Endothelial cell of hepatic sinusoid (primary cell): ENCODE measurements around the gene HOXC12.

Source experiments
- in situ Hi-C: cut with HindIII; loops from 2 replicates; pipeline ENCODE4 v1.10.0; 2017; ENCODE audit warnings: low sequenced_read_pairs

Gene HOXC12

DNA sequence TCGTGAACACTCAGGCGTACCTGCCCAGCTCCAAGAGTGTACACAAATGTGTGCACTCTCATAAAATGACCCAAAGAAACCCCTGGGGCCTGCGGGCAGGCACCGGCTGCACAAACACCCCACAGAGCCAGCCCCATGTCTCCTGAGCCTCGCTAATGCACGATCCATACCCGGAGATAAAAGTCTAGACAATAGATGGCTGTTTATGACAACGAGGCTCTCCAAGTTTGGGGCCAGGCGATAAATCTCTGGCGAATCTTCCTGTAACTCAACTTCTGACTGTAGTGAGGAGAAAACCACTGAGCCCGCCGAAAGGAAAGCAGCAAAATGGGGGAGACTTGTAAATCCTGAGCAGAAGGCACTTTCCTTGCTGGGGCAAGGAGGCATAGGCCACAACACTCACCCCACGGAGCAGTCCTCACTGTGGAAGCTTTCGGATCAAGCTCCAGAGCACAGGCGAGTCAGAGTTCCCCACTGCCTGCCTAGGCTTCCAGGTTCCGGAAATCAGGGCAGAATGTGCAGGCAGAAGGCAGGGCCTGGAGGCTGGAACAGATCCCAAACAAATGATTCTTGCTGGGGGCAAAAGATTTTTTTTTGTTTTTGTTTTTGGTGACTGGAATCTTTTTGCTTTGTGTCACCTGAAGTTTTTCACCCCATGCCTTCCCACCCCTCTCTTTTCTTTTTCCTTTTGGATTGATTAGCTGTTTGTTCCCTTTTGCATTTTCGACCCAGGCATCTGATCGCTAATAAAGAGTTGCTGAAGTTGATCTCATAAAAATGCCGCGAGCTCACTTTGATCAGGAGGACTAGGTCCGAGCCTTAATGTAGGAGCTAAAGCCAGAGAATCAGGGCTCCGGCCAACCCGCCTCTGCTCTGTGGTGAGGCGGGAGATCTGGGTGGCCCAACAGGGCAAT lies 13.8 kb downstream of the HOXC12 start:
- in situ Hi-C loops = no loop called here

- in situ Hi-C loops = no loop called here
Observed at GRCh38 chr12:53969588-53970259, 15.0 kb downstream of the HOXC12 start.

DNA sequence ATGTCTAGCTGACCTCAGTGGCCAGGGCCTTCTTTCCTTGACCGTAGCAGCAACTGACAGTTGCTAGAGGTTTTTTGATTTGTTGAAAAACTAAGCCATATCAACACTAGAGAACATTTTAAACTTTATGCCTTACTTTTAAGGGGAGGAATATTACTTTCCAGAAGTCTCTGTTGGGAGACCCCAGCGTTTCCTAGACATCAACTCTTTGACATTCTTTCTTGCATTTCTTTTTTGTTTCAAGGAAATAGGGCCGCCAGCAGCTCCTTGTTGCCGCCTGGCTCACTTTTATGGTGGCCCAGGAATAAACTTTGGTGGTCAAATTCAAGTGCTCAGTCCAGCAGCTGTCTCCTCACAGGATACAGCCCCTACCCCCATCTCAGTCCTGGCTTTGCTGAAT lies 15.7 kb downstream of the HOXC12 start:
- in situ Hi-C loops = no loop called here

- in situ Hi-C loops = no loop called here
Observed at GRCh38 chr12:53971129-53971528, 16.4 kb downstream of the HOXC12 start.

- in situ Hi-C loops = no loop called here
Observed at GRCh38 chr12:53971686-53972085, 17.0 kb downstream of the HOXC12 start.

DNA sequence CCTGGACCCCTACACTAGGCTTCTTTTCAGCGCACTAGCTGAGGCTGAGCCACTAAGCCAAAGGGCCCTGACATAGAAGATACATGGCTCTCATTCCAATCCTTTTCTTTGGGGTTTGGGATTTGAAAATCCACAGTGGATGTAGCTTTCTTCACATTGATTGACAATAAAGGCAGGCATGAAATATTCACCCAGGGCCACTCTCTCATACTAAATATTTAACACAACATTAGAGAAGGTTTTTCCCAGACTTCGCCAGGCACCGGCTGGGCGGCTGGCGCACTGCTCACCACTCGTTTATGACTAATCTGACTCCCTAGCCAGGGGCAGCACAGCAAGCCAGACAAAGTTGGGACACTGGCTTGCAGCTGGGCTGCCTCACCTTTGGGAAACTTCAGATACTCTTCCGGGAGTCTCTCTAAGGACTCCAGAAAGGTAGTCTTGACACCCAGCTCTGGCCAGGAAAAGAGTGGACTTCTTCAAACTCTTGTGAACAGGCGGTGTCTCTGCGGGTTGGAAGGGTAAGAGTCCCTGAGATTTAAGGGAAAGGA lies 17.5 kb downstream of the HOXC12 start:
- in situ Hi-C loops = no loop called here

- in situ Hi-C loops = no loop called here
Observed at GRCh38 chr12:53972722-53973235, 18.1 kb downstream of the HOXC12 start, which contains the start of gene HOXC11. HOXC11 (plus strand) TSS chr12:53973126; CDS start chr12:53973242, 116 bp downstream.

DNA sequence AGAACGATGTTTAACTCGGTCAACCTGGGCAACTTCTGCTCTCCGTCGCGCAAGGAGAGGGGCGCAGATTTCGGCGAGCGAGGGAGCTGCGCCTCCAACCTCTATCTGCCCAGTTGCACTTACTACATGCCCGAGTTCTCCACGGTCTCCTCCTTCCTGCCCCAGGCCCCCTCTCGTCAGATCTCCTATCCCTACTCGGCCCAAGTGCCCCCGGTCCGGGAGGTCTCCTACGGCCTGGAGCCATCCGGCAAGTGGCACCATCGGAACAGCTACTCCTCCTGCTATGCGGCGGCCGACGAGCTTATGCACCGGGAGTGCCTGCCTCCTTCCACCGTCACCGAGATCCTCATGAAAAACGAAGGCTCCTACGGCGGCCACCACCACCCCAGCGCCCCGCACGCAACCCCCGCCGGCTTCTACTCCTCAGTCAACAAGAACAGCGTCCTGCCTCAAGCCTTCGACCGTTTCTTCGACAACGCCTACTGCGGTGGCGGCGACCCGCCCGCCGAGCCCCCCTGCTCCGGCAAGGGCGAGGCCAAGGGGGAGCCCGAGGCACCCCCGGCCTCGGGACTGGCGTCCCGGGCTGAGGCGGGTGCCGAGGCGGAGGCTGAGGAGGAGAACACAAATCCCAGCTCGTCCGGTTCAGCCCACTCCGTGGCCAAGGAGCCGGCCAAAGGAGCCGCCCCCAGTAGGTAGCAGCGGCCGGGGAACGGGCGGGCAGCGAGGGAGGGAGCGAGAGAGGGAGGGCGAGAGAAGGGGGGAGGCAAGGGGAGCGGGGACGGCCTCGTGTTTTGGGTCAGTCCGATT lies 18.7 kb downstream of the HOXC12 start:
- in situ Hi-C loops = no loop called here

DNA sequence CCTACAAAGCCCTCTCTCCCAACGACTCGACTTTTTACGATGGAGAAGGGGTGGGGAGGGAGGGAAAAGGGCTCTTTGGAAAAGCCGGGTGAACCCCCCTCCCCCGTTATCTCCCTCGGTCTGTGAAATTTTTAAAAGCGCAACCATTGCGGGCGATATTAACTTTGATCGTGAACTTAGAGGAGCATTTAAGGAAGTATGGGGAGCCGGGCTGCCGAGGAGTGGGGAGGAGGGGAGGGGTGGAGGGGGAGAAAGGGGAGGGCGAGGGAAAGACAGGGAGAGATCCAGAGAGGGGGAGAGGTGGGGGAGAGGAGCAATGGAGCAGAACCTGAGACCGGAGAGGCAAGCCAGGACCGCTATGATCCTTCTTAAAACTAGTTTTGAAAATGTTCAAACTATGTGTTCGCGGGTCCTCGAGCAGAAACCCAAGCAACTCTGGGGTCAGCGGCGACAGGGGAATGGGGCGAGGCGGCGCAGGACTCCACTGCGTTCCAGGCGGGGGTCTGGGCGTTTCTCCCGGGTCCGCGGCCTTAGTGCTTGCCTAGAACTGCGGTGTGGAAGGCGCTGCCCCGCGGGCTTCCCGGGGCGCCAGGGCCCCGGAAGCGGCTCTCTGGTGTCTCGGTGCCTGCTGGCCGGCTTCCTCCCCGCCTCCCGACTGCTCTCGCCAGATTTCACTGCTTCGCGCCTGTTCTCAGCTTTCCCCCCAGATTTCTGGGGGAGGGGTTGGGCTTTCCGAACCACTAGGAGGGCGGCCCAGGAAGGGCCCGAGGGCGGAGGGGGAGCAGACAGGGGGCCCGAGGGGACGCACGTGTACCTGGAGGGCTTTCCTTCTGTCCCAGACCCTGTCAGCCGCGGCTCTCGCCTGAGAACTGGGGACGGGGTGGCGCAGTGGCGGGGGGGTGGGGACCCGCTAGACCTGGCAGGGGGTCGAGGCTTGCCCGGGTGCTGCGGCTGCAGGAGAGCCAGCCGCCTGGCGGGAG lies 19.7 kb downstream of the HOXC12 start, which contains the start of gene HOTAIR:
Gene HOTAIR (minus strand): TSS at position 871 of the 980 bp plus-strand sequence.
- in situ Hi-C loops = no loop called here

- in situ Hi-C loops = no loop called here
Observed at GRCh38 chr12:53975064-53975471, 20.4 kb downstream of the HOXC12 start.

DNA sequence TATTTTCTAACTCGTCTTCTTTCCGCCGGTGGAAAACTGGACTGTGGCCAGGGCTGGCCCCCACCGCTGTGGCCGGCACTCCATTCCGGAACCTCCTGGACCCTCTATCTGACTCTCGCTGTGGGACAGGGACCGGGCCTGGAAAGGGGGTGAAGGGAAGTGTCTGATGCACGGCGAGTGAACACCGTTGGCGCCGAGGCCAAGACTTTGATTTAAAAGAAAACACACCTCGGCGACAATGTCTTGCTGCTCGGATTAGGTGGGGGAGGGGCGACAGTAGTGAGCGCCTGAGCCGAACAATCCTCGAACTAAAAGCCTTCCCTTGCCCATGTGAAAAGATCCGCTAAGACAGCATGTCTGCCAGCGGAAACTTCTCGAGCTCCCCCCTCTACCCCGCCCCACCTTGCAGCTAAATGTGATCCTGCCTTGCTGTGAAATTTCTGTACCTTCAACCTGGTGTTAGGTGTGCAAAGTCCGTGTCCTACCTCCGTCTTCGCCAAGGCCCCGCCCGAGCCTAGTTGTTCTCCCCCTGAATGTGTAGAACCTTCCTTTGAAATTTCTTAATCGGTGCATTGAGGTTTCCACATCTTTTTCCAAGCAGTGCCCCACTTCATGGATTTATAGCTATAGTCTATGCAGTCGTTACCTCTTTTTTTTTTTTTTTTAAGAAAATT lies 20.9 kb downstream of the HOXC12 start:
- in situ Hi-C loops = no loop called here

DNA sequence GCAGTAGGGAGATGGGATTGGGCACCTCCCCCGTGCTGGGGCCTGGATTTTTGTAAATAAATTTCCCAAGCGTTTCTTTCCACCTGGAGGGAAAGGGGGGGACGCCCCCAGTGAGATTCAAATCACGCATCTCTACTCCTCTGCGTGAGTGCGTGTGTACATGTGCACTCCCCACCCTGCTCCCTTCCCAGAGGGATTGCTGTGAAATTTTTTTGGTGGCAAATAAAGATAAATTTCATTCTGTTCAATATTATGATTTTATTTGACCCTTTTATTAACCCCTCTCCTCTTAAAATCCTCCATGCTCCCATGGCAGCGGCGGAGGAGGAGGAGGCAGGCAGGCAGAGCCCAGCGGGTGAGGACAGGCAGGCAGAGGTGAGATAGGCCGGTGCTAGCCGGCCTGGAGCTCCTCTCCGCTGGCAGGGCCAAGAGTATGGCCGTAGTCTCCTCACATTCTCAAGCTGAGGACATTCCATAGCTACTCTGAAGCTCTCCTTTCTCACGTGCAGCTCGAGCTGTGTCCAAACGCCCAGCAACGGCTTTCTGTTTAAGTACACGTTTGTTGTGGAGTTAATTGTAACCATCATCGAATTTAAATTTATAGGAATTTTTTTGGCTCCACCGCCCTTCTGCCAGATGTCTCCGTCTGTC lies 21.6 kb downstream of the HOXC12 start:
- in situ Hi-C loops = no loop called here

DNA sequence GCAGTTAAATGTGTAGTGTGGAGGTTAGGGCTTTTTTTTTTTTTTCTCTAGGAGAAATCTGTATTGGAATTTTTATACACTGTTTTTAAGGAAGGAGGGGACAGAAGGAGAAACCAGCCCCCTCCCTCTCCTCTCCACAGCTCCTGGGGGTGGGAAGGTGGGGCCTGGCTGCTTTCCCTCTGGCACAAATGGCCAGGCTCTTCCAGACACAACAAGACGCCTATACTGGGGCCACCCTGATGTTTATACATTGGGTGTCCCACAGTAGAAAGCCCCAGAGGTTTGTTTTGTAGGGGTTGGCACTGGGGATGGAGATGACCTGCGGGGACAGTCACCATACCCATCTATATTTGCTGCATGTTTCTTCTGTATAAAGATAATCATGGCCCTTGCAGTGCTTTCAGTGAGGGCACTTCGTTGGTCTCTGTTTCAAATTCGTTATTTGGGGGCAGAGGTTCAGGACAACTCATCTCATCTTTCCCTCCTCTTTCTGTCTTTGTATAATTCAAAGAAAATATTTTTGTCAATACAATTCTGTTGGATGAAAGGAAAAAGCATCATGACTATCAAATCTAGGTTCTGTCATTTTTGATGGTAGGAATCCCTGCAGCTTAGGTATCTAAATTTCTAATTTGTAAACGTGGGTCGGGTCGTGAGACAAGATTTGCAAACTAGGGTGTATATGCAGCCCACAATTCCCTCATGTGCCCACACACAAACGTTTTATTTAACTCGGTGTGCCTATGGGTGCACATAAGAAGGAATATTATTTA lies 22.3 kb downstream of the HOXC12 start:
- in situ Hi-C loops = no loop called here

GRCh38 chr12:53977596-53978445 lies 23.1 kb downstream of the HOXC12 start:
- in situ Hi-C loops = no loop called here

DNA sequence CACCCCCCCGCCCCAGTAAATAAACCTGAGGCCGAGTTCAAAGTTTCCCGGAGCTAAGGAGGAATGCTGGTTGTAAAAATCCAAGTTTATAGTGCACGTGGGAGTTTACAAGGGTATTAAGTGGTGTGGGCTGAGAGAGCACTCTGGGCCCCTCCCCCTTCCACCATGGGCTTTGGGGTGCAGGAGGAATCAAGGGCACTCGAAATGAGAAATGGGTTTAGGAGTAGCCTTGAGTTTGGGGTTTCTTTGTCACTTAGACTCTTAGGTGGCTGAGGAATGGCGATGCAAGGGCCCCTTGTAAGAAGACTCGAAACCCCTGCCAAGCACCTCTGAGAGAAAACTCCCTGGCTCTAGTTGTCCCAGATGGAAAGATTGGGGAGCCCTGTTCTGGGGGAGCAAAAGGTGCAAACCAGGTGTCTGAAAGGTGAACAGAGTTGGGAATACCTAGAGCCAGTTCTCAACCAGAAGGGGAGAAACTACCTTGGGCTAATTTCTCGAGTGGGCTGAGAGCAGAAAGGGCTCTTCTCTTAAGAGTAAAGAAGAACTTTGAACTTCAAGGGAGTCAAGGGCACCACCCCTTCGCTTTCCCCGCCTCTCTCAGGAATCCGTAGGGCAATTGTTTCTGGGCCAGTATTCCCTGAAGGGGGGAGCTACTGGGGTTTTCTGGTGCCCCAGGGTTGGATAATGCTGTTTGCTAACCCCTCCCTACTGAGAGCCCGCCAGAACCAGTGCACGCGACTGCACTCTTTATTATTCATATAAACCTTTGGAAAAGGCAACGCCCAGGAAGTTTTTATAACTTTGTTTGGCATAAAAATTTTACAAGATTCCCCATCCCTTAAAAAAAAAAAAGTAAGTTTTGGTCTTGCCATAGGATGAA lies 24.0 kb downstream of the HOXC12 start:
- in situ Hi-C loops = no loop called here
